GM18511 (cell line): ENCODE measurements around the gene MAGI1.

Experiments used
- ATAC-seq: cut with Tn5 transposase; IDR thresholded peaks from one replicate; pipeline ENCODE4 v1.9.1; 2021; ENCODE audit warnings: mild to moderate bottlenecking, moderate library complexity; ENCODE audit not compliant: unreplicated experiment

The MAGI1 gene

GRCh38 chr3:65978116-65978515 is 60.6 kb downstream of the MAGI1 start:
- ATAC-seq = no peak

GRCh38 chr3:65975032-65975431 is 63.7 kb downstream of the MAGI1 start:
- ATAC-seq = no peak

DNA sequence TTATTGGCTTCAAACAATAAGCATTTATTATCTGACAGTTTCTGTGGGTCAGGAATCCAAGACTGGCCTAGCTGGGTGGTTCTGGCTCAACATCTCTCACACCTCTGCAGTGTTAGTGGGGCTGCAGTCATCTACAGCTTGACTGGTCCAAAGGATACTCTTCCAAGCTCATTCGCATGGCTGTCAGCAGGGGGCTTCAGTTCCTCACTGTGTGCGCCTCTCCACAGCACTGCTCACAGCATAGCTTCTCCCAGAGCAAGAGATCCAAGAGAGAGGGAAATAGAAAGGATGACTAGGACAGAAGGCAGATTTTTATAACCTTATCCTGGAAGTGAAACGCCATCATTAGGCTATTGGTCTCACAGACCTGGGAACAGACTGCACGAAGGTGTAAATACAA is 64.2 kb downstream of the MAGI1 start:
- ATAC-seq = no peak

GRCh38 chr3:65972765-65973164 is 66.0 kb downstream of the MAGI1 start:
- ATAC-seq = no peak

DNA sequence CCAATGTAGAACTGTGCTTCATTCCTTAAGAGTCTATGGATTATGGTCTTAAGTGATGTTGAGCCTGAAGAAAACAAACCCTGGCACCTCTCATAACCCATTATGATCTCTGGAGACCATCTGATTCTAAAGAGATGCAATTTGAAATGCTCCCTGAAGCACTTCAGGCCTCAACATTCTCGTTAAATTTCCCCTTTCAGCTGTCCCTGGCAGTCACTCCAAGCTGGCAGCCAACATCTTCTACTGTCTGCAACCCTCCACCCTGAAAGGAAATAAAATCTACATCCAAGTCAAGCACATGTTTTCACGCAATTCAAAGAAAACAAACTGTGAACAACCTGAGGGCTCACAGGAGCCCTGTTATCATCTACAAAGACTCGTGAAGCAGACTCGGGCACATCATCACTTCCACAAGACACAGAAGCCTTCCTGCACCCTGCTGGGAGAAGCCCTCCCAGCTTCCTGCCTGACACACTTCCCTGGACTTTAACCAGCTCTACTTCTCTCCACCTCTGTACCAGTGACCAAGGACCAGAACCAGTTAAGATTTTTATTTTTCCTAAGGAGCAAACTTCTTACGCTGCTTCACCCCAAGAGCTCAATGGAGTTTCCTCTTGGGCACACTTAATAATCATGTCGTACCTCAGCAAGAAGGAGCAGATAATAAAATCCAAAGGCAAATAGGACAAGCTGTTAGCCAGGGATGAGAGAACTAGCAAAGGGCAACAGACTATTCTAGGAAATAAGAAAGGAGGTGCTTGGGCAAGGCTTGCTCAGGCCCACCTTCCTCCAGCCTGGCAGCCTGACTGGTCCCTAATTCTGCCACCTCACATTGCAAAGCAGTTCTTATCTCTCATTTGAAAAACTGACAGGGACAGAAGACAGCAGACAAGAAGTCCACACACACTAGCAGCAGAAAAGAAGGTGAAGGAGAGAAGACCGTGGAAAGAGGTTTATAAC is 67.1 kb downstream of the MAGI1 start:
- ATAC-seq = no peak

- ATAC-seq = no peak
These were observed 69.7 kb downstream of the MAGI1 start for GRCh38 chr3:65968996-65969395.

GRCh38 chr3:65967451-65967850 is 71.3 kb downstream of the MAGI1 start:
- no peak for ATAC-seq

DNA sequence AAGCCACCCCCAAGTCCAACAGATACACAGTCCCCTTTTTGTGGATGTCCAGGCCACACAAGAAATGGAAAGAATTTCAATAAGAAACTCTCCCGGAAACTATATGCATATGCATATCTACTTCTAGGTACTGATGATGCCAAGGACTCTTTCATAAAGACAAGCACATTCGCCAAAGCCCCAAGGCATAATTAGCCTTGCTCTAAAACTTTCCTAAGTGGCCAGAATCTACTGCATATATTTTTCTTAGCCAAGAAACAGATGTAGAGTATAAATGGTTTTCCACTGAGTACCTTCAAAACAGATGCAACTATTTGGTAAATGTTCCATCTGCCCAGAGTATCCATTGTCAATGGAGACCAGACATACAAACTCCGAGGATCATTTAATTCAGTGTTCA is 73.9 kb downstream of the MAGI1 start:
- no peak for ATAC-seq

- ATAC-seq = peak; percentile 97
These were observed 74.7 kb downstream of the MAGI1 start for GRCh38 chr3:65963787-65964677.

DNA sequence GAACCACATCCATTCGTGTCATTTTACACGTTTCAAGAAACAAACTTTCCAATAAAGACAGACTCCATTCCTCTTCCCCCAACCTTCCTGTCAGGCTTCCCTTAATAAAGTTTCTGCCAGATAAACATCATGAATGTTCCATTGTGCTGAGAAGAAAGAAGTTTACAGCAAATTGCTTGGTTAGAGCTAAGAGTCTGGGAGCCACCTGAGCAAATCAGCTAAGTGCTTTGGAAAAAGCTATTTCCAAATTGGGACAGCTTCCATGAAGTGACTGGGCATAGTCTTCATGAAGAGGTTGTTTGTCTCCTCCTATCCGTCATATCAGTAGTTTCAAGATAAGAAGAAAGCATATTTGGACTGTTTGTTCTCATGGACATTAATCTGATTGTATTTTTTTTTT is 77.0 kb downstream of the MAGI1 start:
- no peak for ATAC-seq

DNA sequence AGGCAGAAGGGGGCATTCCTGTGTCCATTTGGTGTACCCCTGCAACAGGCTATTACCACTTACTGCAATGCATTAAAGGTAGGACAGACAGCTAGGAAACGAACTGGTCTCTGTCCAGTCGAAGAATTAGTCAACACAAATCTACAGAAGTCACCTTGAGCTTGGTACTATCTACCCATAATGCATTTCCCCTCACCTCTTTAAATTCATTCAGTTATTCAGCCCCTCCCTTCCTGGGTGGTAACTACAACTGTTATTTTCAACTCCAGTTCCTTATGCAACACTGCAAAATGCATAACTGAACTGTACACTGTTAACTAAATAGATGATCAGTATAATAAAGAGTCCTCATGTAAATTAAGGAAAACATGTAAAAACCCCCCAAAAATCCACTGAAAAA is 77.6 kb downstream of the MAGI1 start:
- ATAC-seq = no peak

DNA sequence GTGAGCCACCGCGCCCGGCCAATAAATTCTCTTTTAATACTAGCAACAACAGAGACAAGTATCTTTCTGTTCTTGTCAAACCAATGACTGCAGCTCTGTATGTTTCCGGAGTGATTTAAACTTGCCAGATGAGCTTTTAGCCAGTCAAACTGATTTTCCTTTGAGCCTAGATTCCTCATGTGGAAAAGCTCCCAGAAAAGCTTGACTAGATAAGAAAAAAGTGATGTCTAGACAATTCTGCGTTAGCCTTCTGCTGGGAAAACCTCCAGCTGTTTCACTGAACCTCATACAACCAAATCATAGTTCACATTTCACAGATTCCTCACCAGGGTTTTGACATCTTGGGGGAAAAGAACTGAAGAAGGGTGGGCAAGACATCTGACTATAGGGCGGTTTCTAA is 78.6 kb downstream of the MAGI1 start:
- no peak for ATAC-seq

DNA sequence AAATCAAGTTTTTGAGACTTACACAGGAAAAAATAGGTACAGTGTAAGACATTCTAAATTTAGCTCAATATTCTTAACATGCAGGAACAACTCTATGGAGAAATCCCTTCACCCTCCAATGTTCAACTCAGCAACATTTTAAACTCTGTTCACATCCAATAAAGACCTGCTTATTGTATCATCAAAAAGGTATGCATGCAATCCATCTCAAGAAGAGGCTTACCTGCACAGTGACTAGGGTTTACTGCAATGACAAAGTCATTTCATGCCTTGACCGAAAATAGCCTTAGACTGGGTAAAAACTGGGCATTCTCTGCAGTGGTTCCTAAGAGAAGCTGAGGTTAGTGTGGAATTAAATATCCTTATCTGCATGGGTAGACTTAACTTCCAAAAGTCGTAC is 80.5 kb downstream of the MAGI1 start:
- ATAC-seq = no peak

GRCh38 chr3:65955792-65956477 is 82.8 kb downstream of the MAGI1 start:
- ATAC-seq = no peak

- no peak for ATAC-seq
These were observed 84.6 kb downstream of the MAGI1 start for GRCh38 chr3:65953881-65954733.

DNA sequence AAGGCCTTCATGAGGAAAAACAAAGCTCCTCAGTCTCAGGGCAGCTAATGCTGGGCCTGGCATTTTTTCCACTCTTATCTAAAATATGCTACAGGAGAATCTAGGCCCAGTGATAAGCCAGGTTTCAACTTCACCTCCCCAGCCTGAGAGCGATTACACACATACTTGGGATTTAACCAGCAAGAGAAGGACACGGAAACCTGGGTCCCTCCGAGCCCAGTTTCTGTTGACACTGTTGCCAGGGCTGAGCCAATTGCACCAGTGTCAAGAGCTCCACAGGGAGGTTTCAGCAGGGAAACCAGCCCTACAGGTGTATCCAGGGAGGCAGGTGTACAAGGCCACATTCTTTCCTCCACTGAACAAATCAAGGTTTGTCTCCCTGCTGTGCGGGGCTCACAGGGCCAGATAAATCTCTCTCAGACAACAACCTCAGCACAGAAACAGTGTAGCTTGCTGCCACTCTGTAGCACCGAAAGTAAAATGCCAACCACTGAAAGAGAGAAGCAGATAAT is 85.4 kb downstream of the MAGI1 start:
- no peak for ATAC-seq

DNA sequence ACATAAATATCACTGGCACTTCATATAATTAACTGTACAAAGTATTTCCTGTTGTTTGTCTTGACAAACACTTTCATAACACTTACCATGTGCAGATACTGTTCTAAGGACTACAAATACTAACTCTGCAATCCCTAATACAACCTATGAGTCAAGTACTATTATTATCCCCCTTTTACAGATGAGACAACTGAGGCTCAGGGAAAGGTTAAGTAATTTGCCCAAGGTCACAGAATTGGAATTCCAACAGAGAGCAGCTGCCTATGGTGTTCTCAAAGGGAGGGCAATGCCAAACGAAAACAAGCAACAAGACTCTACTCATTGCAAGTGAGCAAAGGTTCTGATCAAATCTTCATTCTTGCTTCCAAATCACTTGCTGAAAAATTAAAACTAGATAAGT is 85.9 kb downstream of the MAGI1 start:
- ATAC-seq = no peak

GRCh38 chr3:65951836-65952505 is 86.7 kb downstream of the MAGI1 start:
- no peak for ATAC-seq
